ENCODE measurements around the gene SNRPE. TPM values are rescaled to one million over a fixed set of nuclear protein-coding genes. Genes with fewer than 3 reads are reported as not detected.

SNRPE gene
- total RNA-seq, 1 experiment from 2014 or later, result 236 TPM

GRCh38 chr1:203860396-203861025 is 888 bp upstream of the SNRPE start:
- ChIA-PET CTCF (interaction anchor here (0.7 to 3.0 kb wide), 8 partner anchors 11 to 557 kb away, joined by 3 to 21 read pairs (median 5); partner anchors contain the start of gene GOLT1A), POLR2A (interaction anchor here (0.6 kb wide), 1 partner anchor 268 kb away, joined by 3 read pairs; no protein-coding TSS in a partner anchor)
- TSS peak; percentile 80 for BruUV-seq (replicated peaks)

GRCh38 chr1:203867802-203868201 is 6.4 kb downstream of the SNRPE start:
- no peaks in the 10 kb centered on the region for H3K9me3 Mint-ChIP-seq (ENCODE audit: unreplicated experiment)
- H3K27me3 Mint-ChIP-seq (ENCODE audit: insufficient read depth, unreplicated experiment), result no peaks in the 10 kb centered on the region
- ChIA-PET CTCF (no interaction called here), POLR2A (no interaction called here)
- Histone ChIP-seq H3K9me3 (no peaks in the 10 kb centered on the region), H3K36me3 (ENCODE audit: control insufficient read depth, insufficient read depth, low read length) (peaks cover 3% of the 10 kb centered on the region), H3K4me3 (ENCODE audit: low read depth, low read length) (no peak overlapping the region), H3K4me1 (peaks cover 3% of the 10 kb centered on the region; the same call in 1 of the 2 replicates), H3K27me3 (replicated peaks; ENCODE audit: control insufficient read depth, insufficient read depth, low read length) (no peaks in the 10 kb centered on the region)
- peaks cover 7% of the 10 kb centered on the region for H3K4me1 Mint-ChIP-seq (ENCODE audit: low read depth, unreplicated experiment)
- H3K4me3 Mint-ChIP-seq (ENCODE audit: unreplicated experiment), result no peak overlapping the region
- BruUV-seq (replicated peaks), result no TSS peak
- TF ChIP-seq CTCF (IDR thresholded peaks at IDR 0.05; ENCODE audit: insufficient read depth in 1 of 2, low read depth in 1 of 2, low read length in 1 of 2, severe bottlenecking in 1 of 2, unreplicated experiment in 1 of 2), result no peak
- DNase-seq, result no peak
- intact Hi-C loops (cut with micrococcal nuclease; ENCODE audit: unreplicated experiment), result no loop called here
- H3K27ac Mint-ChIP-seq (ENCODE audit: unreplicated experiment), result no peak overlapping the region
- H3K36me3 Mint-ChIP-seq (ENCODE audit: insufficient read depth, unreplicated experiment), result peaks cover 76% of the 10 kb centered on the region

More at GRCh38 chr1:203860396-203861025, 888 bp upstream of the SNRPE start:
- H3K4me3 ChIP-seq (ENCODE audit: low read depth, low read length), result peak overlapping the region; percentile 30
- no peaks in the 10 kb centered on the region for H3K9me3 Mint-ChIP-seq (ENCODE audit: unreplicated experiment)
- peak in 1 of 2 experiments; percentile 14 for DNase-seq
- H3K27me3 ChIP-seq (replicated peaks; ENCODE audit: control insufficient read depth, insufficient read depth, low read length), result no peaks in the 10 kb centered on the region
- peaks cover 71% of the 10 kb centered on the region for H3K36me3 Mint-ChIP-seq (ENCODE audit: insufficient read depth, unreplicated experiment)
- H3K4me1 Mint-ChIP-seq (ENCODE audit: low read depth, unreplicated experiment), result peaks cover 6% of the 10 kb centered on the region
- H3K4me1 ChIP-seq, result peaks cover 20% of the 10 kb centered on the region
- H3K36me3 ChIP-seq (ENCODE audit: control insufficient read depth, insufficient read depth, low read length), result peaks cover 1% of the 10 kb centered on the region
- intact Hi-C loops (cut with micrococcal nuclease; ENCODE audit: unreplicated experiment), result loop anchor here (1.0 to 5.0 kb wide), 4 partner anchors 269 to 502 kb away; partner anchors contain the start of gene GOLT1A
- peak overlapping the region; percentile 93 for H3K4me3 Mint-ChIP-seq (ENCODE audit: unreplicated experiment)
- no peaks in the 10 kb centered on the region for H3K9me3 ChIP-seq
- no peak for TF ChIP-seq CTCF (IDR thresholded peaks at IDR 0.05; ENCODE audit: insufficient read depth in 1 of 2, low read depth in 1 of 2, low read length in 1 of 2, severe bottlenecking in 1 of 2, unreplicated experiment in 1 of 2)
- H3K27ac Mint-ChIP-seq (ENCODE audit: unreplicated experiment), result peak overlapping the region; percentile 98
- no peaks in the 10 kb centered on the region for H3K27me3 Mint-ChIP-seq (ENCODE audit: insufficient read depth, unreplicated experiment)

- CTCF ChIA-PET, result interaction anchor here (0.6 to 3.4 kb wide), 2 partner anchors 258 to 963 kb away, joined by 3 to 60 read pairs; no protein-coding TSS in a partner anchor
- H3K9me3 Mint-ChIP-seq (ENCODE audit: unreplicated experiment), result no peaks in the 10 kb centered on the region
- peaks cover 7% of the 10 kb centered on the region for H3K4me1 Mint-ChIP-seq (ENCODE audit: low read depth, unreplicated experiment)
- POLR2A ChIA-PET, result interaction anchor here (0.7 to 1.5 kb wide), 2 partner anchors 13 to 259 kb away, joined by 3 to 4 read pairs; no protein-coding TSS in a partner anchor
- H3K27me3 Mint-ChIP-seq (ENCODE audit: insufficient read depth, unreplicated experiment), result no peaks in the 10 kb centered on the region
- H3K9me3 ChIP-seq, result no peaks in the 10 kb centered on the region
- no TSS peak for BruUV-seq (replicated peaks)
- intact Hi-C loops (cut with micrococcal nuclease; ENCODE audit: unreplicated experiment), result no loop called here
- peaks cover 52% of the 10 kb centered on the region for H3K36me3 Mint-ChIP-seq (ENCODE audit: insufficient read depth, unreplicated experiment)
- H3K27ac Mint-ChIP-seq (ENCODE audit: unreplicated experiment), result no peak overlapping the region
- H3K4me1 ChIP-seq, result no peaks in the 10 kb centered on the region
- H3K4me3 ChIP-seq (ENCODE audit: low read depth, low read length), result no peak overlapping the region
- peaks cover 3% of the 10 kb centered on the region for H3K36me3 ChIP-seq (ENCODE audit: control insufficient read depth, insufficient read depth, low read length)
- no peak overlapping the region for H3K4me3 Mint-ChIP-seq (ENCODE audit: unreplicated experiment)
- DNase-seq, result no peak
- TF ChIP-seq CTCF (IDR thresholded peaks at IDR 0.05; ENCODE audit: insufficient read depth in 1 of 2, low read depth in 1 of 2, low read length in 1 of 2, severe bottlenecking in 1 of 2, unreplicated experiment in 1 of 2), result no peak
- H3K27me3 ChIP-seq (replicated peaks; ENCODE audit: control insufficient read depth, insufficient read depth, low read length), result no peaks in the 10 kb centered on the region
Measured at GRCh38 chr1:203870245-203870644, 8.8 kb downstream of the SNRPE start.
